Measurements from ENCODE around the gene NUDCD3. TPM values are rescaled to one million over a fixed set of nuclear protein-coding genes. Genes with fewer than 3 reads are reported as not detected.

NUDCD3 gene
- total RNA-seq, 1 experiment from 2014 or later: 76.2 TPM

DNA sequence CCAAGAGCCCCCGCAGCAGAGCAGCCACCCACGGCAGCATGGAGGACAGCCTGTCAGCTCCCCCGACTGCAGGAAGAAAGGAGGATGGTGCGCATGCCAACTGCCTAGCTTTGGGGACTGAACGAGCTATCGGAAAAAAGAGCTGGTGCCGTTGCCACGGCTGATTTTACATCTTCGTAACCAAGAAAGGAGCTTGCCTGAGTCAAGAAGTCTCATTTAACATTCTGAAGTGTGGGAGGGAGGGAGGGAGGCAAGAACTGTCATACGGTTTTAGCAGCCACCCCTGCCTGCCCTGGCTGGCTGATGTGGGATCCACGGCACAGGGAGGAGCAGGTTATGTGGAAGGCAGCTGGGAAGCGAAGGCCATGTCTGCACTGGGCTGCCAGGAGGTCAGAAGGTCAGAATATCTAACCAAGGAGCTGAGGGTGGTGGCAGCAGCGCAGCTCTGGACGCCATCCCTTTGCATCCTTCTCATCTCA is 90.4 kb downstream of the NUDCD3 start:
- no peak for DNase-seq (ENCODE audit: low read depth)

DNA sequence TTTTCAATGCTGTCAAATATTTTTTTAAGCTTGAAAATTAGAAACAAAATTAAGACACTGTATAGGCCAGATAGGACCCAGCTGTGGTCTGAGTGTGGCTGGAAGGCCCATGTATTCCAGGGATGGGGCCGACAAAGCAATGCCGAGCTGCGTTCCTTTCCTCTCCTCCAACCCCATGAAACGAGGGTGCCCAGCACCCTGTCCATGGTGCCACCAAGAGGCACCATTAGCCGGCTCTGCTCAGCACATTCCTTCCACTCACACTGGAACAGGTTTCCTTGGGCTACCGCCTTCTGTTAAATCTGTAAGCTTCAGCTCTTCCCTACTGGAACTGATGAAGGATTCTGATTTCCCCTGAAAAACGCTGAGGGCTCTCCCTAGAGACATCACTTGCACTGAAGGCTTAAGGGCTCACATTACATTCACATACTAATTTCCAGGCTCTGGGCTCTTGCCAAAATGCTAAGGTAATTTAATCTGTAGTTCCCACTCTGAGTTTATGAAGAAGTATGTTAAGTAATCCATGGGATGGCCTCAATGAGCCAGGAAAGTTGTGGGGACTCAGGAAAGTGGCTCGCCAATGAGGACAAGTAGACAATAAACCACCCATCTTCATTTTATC is 91.4 kb downstream of the NUDCD3 start:
- no peak for DNase-seq (ENCODE audit: low read depth)

DNA sequence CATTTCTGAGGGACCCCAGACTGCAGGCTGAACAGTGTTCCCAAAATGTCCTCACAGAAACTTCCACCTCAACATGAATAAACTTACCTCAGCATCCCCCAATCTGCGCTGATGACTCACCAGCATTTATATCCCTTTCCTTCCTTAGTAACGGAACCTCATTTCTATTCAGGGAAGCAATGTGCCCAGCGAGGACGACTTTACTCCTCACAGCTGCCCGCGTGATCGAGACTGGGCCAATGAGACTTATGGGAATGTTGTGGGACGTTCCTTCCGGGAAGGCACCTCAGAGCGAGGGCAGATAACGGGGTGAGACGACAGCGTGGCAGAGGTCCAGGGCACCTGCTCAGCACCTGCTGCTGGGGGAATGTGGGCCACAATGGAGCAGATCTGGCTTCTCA is 91.9 kb downstream of the NUDCD3 start:
- no peak for DNase-seq (ENCODE audit: low read depth)

GRCh38 chr7:44396931-44397545 is 93.4 kb downstream of the NUDCD3 start:
- DNase-seq (ENCODE audit: low read depth): no peak

- no peak for DNase-seq (ENCODE audit: low read depth)
These were observed 94.0 kb downstream of the NUDCD3 start for GRCh38 chr7:44396496-44396895.

DNA sequence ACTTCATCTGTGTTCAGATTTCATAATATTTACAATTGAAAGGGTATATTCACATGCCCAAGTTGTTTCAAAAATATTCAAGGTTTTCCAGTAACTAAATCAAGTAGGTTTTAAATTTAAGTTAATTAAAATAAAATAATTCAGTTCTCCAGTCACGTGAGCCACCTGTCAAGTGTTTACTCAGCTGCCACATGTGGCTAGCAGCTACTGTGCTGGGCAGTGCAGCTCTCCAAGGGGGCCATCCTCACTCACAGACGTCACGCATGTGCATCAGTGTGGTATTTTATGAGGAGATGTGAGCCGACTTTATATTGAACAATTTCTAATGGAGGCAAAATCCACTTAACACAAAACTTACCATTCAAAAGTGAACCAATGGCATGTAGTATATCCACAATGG is 95.4 kb downstream of the NUDCD3 start:
- no peak for DNase-seq (ENCODE audit: low read depth)

DNA sequence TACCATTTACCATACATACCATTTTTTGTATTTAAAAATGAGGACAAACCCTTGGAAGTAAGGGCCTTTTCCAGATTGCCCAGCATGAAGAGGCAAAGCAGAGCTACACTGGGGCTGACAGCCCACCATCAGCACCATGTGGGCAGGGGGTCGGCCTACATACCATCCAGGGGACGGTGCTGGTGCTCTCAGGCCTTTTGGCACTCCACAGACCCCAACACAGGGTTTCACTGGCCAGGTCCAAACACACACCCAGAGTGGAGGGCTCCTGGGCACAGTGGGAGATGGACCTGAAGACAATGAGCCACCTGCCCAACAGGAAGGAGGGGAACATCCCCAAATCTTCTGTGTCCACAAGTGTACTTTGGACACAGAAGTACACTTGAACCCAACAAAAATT is 95.8 kb downstream of the NUDCD3 start:
- no peak for DNase-seq (ENCODE audit: low read depth)

- no peak for DNase-seq (ENCODE audit: low read depth)
These were observed 96.4 kb downstream of the NUDCD3 start for GRCh38 chr7:44394112-44394447.

DNA sequence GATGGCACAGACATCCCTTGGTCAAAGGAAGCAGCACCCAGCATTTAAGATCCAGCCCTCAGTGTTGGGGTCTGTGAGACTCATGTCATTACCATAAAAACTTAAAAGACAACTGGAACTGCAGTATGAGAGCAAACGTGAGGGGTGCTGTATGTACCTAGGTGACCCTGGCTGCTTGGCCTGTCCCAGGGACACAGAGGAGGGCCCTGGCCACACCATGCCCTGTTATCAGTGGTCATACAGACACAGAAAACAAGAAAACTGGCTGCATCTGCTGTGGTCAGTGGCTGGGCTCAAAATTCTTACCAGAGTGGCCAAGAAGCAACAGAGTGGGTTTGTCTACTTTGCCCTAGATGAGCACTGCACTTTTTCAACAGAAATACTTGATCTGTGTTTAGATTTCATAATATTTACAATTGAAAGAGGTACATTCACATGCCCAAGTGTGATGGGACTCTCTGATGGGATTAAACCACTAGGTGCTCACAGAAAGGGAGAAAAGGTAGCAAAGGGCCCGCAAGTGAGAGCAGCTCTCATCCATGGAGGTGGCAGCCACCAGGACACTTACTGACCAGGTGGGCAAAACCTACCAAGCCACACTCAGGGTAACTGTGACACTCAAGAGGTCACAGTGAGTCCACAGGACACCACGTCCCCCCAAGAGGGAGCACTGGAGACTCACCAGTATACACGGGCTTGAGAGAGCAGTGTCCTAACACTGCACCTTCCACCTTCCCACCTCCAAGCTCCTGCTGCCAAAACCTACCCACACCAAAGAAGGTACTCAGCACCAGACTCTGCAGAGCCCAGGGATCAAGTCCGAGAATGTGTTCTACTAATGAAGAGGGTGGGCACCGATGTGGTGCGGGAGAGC is 97.0 kb downstream of the NUDCD3 start:
- no peak for DNase-seq (ENCODE audit: low read depth)

DNA sequence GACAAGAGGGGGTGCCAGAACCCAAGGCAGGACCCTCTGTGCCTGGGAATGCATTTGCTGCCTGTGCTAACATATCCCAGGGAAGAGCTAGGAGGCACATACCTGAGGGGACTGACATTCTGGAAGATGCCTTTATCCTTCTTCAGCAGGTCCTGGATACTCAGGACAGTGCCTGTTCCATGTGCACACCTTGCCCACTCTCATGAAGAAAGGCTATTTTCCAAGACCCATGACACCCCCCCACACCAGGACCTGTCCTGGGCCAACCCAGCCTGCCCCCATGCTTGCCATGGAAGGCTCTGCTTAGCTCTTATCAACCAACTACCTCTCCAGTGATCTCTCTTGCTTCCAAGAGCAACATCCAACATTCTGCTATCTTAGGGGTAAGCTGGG is 97.8 kb downstream of the NUDCD3 start:
- no peak for DNase-seq (ENCODE audit: low read depth)

- DNase-seq (ENCODE audit: low read depth): no peak
These were observed 98.5 kb downstream of the NUDCD3 start for GRCh38 chr7:44391746-44392617.

- no peak for DNase-seq (ENCODE audit: low read depth)
These were observed 99.3 kb downstream of the NUDCD3 start for GRCh38 chr7:44391171-44391570.

- DNase-seq (ENCODE audit: low read depth): no peak
These were observed 99.8 kb downstream of the NUDCD3 start for GRCh38 chr7:44390701-44391100.

DNA sequence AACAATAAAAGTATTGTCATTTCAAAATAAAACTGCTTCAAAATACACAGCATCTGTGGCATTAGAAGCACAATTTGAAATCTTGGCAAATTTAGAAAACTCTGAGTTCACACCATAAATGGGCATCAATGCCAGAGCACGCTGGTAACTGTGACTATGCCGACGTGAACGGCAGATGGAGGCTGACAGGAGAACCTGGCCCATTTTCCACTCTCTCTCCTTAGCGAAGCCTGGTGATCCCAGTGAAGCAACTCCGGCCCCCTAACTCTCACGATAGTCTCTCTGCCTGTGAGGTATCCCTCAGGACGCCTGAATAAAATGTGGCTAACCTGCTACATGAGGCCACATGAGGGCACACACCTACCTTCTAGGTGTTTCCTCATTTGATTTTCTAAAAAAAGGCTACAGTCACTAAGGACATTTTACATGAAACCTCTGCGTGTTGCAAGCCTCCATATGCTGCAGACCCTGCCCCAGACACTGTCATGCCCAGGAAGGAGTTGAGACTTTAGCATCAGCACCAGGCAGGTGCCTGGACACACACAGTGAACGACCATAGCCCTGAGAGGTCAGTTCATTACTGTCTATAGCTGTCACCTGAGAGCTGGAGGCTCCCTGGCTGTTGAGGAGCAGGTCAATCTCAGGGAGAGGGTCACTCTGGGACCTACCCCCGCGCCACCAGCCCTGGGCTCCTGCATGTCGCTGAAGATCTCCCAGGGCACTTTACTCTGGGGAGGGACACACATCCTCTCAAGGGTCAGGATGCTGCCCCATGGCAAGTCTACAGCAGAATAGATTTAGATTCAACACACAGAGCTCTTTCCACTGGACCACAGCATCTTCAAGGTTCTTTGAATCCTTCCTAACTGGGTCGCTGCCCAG is 102.1 kb downstream of the NUDCD3 start:
- no peak for DNase-seq (ENCODE audit: low read depth)

DNA sequence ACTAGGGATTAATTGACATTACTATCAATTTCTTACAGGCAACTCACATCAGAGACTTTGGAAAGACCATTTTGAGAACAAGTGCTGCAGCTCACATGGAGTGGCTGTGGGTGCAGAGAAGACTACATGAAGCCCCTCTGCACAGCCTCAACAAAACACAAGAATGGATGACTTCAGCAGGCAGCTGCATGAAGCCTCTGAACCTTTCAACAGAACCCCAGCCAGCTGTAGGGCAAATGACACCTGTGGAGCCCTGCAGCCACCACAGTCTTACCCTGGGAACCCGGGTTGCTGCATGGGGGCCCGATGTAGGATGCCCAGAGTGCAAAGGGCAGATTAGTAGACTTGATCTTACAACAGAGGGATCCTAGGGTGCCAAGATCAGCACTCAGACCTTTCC is 103.1 kb downstream of the NUDCD3 start:
- DNase-seq (ENCODE audit: low read depth): no peak

DNA sequence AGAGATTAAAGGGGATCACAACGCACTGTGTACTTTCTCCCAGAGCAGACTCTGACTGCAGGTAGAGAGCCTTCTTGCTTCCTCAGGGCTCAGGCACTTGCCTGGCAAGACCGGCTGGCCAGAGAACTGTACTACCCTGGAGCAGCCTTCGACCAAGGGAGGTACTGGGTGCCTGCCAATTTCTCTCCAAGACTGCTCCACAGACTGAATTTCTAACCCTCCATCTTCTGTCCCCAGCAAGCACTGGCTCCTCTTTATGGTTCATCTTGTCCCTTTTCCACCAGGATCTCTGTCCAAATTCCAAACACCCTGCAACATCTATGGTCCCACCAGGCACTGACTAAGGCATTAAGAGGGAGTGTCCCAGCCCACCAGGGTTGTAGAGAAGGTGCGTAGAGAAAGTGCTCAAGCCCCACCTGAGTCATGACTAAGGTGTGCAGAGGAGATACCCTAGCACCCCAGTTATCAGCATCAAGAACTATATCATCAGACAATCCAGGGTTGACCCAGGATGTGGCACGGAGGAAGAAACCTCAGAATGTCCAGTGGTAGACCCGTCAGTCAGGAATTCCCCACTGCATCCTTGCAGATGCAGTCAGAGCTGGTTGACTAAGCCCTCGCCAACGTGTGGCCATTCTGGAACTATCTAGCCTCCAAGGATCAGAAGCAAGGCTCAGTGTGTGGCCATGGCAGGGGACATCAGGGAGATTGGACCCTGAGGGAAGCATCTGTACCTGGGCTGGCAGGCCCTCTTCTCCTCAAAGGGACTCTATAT is 104.1 kb downstream of the NUDCD3 start:
- peak; percentile 83 for DNase-seq (ENCODE audit: low read depth)

DNA sequence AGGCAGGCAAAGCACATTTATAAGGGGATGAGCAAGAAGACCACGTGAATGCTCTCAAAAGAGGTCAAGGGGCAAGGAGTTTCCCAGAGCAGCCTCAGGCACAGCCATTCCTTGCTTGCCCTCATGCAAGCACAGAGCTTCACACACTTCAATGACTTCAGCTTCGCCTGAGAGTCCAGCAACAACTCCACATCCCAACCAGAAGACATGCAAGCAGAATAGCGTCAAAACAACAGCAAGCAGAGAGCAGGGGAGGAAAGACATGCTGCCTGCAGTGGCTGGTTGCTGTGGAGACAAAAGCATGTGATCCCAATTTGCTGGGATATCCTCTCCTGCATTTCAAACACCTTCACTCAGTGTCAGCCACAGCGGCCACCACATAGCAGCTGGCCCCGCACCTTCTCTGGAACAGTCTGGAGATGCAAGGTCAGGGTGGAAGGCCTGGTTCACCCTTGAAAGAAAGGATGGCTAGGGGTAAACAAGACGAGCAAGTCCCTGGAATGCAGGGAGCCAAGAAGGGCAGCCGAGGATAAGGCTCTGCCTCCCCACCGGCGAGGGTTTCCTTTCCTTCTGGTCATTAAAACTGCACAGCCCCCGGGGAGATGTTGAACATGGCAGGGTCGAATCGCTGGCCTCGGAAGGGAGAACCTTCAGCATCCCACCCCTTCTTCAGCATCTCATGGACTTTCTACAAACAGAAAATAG is 104.9 kb downstream of the NUDCD3 start:
- DNase-seq (ENCODE audit: low read depth): no peak

DNA sequence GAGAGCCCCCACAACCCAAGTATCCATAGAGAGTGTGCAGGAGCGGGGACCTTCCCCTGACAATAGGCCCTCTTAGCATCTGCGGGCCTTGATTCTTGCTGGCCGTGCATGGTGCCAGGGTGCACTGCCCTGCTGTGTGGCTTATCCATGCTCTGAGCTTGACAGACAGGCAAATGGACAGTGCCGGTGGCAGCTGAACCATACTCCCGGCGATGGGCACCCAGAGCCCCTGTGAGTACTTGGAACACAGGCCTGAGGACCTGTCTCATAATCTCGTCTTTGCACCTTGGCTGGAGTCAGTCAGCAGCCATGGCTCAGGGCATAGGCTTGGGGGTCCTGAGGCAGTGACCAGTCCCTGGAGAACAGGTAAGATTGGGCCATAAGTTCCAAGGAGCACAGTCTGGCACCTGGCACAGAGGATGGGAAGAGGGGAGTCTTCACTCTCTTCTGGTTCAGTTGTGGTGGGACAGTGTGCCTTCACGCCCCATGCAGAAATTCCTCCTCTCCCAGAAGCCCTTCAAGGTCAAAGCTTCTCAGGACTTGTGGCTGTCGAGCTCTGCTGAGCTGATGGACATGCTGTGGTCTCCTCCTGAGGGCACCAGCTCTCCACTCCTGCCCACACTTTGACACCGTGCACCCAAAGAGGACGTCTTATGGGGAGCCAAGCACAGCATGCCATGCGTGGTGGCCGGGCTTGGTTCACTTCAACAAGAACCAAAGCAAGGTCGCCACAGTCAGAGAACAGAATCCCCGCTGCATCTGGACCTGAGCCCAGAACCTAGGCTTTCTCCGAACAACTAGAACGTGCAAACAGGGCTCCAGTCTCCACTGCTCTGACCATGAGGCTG is 105.6 kb downstream of the NUDCD3 start:
- no peak for DNase-seq (ENCODE audit: low read depth)

GRCh38 chr7:44383566-44383965 is 106.9 kb downstream of the NUDCD3 start:
- DNase-seq (ENCODE audit: low read depth): peak; percentile 97
